GM18519 (cell line): Measurements from ENCODE around the gene NGB.

Experiments
- ATAC-seq: cut with Tn5 transposase; IDR thresholded peaks from one replicate; pipeline ENCODE4 v1.9.1; 2021; ENCODE audit warnings: mild to moderate bottlenecking, moderate library complexity; ENCODE audit not compliant: unreplicated experiment, low FRiP score

The NGB gene

DNA sequence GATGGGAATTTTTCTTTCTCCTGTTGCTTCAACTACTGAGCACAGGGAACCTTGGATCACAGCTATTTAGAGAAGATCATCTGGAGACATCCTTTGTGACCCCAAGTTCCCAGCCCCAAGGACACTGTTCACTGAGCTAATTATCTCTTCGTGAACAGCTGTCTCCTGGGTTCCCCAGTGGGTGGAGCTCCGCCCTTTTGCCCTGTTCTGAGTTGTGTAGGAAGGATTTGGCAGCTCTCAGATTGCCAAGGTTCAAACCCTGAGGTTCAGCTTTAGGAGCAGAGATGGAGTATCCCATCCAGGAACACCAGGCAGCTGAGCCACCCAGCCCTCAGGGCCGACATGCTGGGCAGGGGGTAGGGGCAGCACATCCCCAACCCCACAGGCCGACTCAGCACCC, 32.0 kb downstream of the NGB start:
- no peak for ATAC-seq

- no peak for ATAC-seq
Measured at GRCh38 chr14:77238356-77238755, 32.6 kb downstream of the NGB start.

DNA sequence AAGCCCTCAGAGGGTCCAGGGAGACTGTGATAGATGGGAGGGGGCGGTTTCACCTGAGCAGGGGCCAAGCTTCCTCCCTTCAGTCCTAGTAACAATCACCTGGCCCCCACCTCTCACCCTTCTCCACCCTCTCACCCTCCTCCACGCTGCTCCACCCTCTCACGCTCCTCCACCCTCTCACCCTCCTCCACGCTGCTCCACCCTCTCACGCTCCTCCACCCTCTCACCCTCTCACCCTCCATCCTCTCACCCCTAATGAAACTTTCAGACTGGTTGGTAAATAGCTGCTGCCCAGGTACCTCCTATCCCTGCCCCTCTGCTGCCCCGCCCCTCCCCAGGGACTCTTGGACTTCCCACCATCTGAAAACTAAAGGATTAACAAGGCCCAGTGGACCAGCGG, 34.2 kb downstream of the NGB start:
- ATAC-seq = no peak

DNA sequence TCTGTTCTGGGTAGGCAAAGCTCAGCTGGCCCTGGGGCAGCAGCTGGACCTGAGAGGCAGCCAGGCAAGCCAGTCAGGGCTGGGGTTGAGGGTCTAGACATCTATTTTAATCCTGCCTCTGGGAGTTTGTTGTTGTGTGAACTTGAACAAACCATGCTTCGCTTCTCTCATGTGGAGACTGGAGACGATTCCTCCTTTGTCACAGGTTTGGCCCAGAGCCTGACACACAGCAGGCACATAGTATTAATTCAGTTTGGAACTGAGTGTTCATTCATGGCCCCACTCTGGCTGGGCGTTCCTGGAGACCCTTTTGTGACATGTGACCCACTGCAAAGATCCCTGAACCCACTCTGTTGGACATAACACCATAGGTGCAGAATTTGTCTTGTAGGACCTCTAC, 39.3 kb downstream of the NGB start:
- ATAC-seq = no peak

- ATAC-seq = no peak
Measured at GRCh38 chr14:77230914-77231313, 40.1 kb downstream of the NGB start.

GRCh38 chr14:77228056-77228455, 43.0 kb downstream of the NGB start:
- no peak for ATAC-seq

DNA sequence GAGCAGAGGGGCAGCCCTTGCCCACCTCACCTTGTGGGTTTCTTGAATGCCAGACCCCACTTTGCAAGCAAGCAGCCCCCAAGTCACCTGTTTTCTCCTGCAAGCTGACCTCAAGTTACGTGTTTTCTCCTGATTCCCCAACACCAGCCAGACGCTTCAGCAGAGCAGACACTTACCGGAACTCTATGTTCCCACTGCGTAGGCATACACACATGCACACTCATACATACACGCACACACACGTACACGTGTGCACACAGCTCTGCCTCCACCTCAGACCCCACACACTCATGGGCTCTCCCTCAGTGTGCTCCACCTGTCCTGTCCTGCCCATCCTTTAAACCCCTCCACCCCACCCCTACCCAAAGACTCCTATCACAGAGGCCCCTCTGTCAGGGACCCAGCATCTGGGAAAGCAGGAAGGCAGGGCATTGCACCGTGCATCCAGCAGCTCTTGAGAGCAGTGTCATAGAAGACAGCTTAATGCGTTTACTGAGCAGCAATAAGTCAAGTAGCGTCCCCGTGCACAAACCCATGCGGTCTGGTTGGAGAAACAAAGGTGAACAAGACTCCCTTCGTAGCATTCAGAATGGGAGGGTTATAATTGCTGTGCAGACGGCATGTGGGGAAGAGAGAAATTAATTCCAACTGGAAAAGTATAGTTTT, 45.0 kb downstream of the NGB start:
- no peak for ATAC-seq

GRCh38 chr14:77225254-77225653, 45.8 kb downstream of the NGB start:
- no peak for ATAC-seq

DNA sequence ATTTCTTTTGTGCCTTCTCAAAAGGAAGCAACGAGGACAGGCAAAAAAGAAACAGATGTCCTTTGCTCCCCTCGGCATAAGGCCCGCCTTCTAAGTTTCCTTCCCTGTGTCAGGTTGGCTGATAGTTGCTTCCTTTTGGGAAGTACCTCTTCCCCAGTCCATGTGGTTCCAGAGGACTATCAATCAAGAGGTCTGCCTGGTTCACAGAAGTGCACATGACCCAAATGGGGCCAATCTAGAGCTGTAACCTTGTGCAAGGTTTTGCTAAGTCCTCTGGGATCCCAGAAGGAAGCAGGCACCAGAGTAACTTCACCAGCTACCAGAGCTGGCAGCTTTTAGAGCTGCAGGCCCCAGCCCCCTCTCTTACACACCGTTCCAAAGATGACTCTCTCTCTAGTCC, 46.8 kb downstream of the NGB start:
- ATAC-seq = no peak

GRCh38 chr14:77222546-77223225, 48.3 kb downstream of the NGB start:
- ATAC-seq = no peak

DNA sequence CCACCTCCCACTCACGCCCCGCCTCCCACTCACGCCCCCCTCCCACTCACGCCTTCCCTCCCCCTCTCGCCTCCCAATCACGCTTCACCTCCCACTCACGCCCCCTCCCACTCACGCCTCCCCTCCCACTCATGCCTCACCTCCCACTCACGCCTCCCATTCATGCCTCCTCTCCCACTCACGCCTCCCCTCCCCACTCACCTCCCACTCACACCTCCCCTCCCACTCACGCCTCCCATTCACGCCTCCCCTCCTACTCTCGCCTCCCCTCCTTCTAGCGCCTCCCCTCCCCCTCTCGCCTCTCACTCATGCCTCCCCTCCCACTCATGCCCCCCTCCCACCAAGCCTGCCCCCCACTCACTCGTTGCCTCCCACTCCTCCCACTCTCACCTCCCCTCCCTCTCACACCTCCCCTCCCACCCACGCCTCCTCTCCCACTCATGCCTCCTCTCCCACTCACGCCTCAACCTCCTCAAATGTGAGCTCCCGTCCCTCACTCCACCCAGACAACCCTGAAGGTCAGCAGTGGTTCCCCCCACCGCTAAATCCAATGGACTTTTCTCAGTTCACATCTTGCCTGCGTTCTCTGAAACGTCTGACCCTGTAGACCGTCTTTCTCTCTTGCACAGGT, 49.6 kb downstream of the NGB start:
- ATAC-seq = no peak

GRCh38 chr14:77220246-77221017, 50.6 kb downstream of the NGB start:
- ATAC-seq = no peak

DNA sequence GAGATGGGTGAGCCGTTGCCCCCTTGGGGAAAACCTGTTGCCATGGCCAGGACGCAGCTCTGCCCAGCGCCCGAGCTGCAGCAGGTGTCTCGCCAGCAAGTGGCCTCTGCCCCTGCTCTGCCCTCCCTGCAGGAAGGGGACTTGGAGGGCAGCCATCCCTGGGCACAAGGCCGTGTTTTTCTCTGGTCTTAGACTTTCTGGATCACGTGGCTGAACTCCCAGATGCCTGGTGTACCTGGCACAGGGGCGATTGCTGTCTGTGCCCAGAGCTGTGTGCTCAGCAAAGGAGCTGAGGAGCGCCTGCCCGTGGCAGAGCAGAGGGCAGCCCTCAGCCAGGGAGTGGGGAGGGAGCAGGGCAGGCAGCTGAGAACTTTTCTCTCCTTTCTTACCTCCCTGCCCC, 51.4 kb downstream of the NGB start:
- no peak for ATAC-seq

GRCh38 chr14:77217551-77217950, 53.5 kb downstream of the NGB start:
- ATAC-seq = no peak
